Ovary (tissue), 3 donors: ENCODE measurements around the gene STOML1.

Experiments used
- CTCF ChIP-seq, 3 donors: fragments of 450-650 bp in 2 of 3; fragments of 200-600 bp in 1 of 3; IDR thresholded peaks; one replicate each; pipeline versions ENCODE4 v1.5.1 to v1.8.0; 2016 to 2022; ENCODE audit warnings: antibody characterized with exemption in 3 of 3, mild to moderate bottlenecking in 1 of 3
- POLR2A ChIP-seq: fragments of 450-650 bp; IDR thresholded peaks from one replicate; pipeline ENCODE4 v1.6.1; 2017; ENCODE audit warnings: antibody characterized with exemption, mild to moderate bottlenecking, moderate library complexity
- donor health status: DM: no; HTN: no; CAD: no.

- TF ChIP-seq CTCF (IDR thresholded peaks at IDR 0.05) (no peak), POLR2A (no peak)
Observed at GRCh38 chr15:73962433-73962832, 29.7 kb downstream of the STOML1 start.
